Measurements from ENCODE around the gene NOXA1. TPM values are rescaled to one million over a fixed set of nuclear protein-coding genes. Genes with fewer than 3 reads are reported as not detected.

NOXA1 gene
- total and polyA plus RNA-seq, 2 donors, result 1.9 to 8.4 TPM

DNA sequence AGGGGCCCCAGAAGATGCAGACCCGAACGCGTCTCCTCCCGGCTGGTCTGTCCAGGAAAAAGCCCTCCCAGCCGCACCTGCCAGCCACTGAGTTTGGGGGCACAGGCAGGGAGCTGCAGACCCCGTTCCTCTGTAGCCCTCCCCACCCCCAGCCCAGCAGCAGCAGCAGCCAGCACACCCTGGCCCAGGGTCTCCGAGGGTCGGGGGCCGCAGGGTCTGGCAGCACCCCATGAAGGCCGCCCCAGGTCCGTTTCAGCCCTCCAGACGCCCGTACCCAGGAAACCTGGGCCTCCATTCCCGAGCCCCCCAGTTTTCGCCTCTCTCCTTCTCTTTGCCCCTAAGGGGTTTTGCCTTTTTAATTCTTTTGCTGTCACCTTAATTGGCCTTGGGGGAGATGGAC lies 19.9 kb upstream of the NOXA1 start:
- no peaks in the 10 kb centered on the region for H3K36me3 ChIP-seq (ENCODE audit: control insufficient read depth in 2 of 2, insufficient read depth in 2 of 2, low read length in 1 of 2)
- peaks cover 16 to 32% of the 10 kb centered on the region in 2 donors for H3K27me3 ChIP-seq (ENCODE audit: control insufficient read depth in 2 of 2, insufficient read depth in 1 of 2, low read length in 1 of 2)
- 96% methylated on average over 15 of the region's 15 CpGs for WGBS
- H3K27ac ChIP-seq (ENCODE audit: low read depth in 1 of 2, low read length in 1 of 2), result no peak overlapping the region
- no peak for DNase-seq (ENCODE audit: low read depth in 6 of 9, low spot score in 9 of 9)
- H3K4me1 ChIP-seq (ENCODE audit: control insufficient read depth in 2 of 2, insufficient read depth in 2 of 2, low read length in 2 of 2), result peaks cover 0 to 2% of the 10 kb centered on the region in 2 donors
- H3K4me3 ChIP-seq (ENCODE audit: low read length in 2 of 2), result no peak overlapping the region
- peaks cover 2 to 7% of the 10 kb centered on the region in 2 donors for H3K9me3 ChIP-seq (ENCODE audit: control insufficient read depth in 2 of 2, insufficient read depth in 1 of 2, low read length in 1 of 2)

DNA sequence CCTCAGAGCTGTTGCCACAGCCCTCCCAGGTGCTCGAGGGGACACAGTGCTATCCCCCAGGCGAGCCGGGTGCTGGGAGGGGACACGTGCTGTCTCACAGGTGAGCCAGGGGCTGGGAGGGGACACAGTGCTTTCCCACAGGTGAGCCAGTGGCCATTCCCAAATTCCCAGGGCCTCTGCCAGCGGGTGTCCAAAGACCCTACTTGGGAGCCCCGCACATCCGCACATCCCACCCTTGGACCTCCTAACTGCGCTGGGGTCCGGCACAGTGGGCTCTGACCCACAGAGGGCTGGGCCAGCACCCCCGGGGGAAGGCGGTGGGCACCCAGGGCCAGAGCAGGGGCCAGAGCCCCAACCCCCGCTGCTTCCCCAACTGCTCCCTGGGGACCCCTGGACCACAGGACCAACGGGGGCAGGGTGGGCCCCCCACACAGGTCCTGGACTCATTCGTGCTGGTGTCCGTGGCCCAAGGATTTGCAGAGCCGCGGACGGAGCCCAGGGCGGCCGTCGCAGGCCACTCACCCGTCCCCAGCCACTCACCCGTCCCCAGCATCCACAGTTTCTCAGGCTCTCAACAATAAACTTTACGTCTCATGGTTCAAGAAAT lies 18.1 kb upstream of the NOXA1 start:
- Histone ChIP-seq H3K36me3 (ENCODE audit: control insufficient read depth in 2 of 2, insufficient read depth in 2 of 2, low read length in 1 of 2) (no peaks in the 10 kb centered on the region), H3K4me1 (ENCODE audit: control insufficient read depth in 2 of 2, insufficient read depth in 2 of 2, low read length in 2 of 2) (peaks cover 0 to 2% of the 10 kb centered on the region in 2 donors), H3K4me3 (ENCODE audit: low read length in 2 of 2) (no peak overlapping the region), H3K9me3 (ENCODE audit: control insufficient read depth in 2 of 2, insufficient read depth in 1 of 2, low read length in 1 of 2) (peaks cover 1 to 4% of the 10 kb centered on the region in 2 donors), H3K27me3 (ENCODE audit: control insufficient read depth in 2 of 2, insufficient read depth in 1 of 2, low read length in 1 of 2) (peaks cover 16 to 48% of the 10 kb centered on the region in 2 donors), H3K27ac (ENCODE audit: low read depth in 1 of 2, low read length in 1 of 2) (no peak overlapping the region)
- 93% methylated on average over 24 of the region's 24 CpGs for WGBS
- no peak for DNase-seq (ENCODE audit: low read depth in 6 of 9, low spot score in 9 of 9)

DNA sequence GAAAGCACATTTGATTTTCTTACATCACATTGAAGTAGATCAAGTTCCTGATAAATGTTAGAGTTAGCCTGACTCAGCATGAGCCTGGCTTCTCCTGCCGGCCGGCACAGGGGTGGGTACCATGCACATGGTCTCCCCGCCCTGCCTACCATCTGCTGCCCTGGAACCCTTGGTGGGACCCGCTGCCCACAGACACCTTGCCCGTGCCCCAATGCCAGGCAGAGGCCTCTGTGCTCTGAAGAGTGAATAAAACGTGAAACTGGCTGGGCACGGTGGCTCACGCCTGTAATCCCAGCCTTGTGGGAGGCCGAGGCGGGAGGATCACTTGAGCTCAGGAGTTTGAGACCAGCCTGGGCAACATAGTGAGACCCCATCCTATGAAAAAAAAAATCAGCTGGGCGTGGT lies 17.5 kb upstream of the NOXA1 start:
- peaks cover 19 to 52% of the 10 kb centered on the region in 2 donors for H3K27me3 ChIP-seq (ENCODE audit: control insufficient read depth in 2 of 2, insufficient read depth in 1 of 2, low read length in 1 of 2)
- H3K4me3 ChIP-seq (ENCODE audit: low read length in 2 of 2), result no peak overlapping the region
- H3K4me1 ChIP-seq (ENCODE audit: control insufficient read depth in 2 of 2, insufficient read depth in 2 of 2, low read length in 2 of 2), result peaks cover 0 to 2% of the 10 kb centered on the region in 2 donors
- no peak for DNase-seq (ENCODE audit: low read depth in 6 of 9, low spot score in 9 of 9)
- peaks cover 1 to 4% of the 10 kb centered on the region in 2 donors for H3K9me3 ChIP-seq (ENCODE audit: control insufficient read depth in 2 of 2, insufficient read depth in 1 of 2, low read length in 1 of 2)
- H3K27ac ChIP-seq (ENCODE audit: low read depth in 1 of 2, low read length in 1 of 2), result no peak overlapping the region
- 92% methylated on average over 11 of the region's 11 CpGs for WGBS
- no peaks in the 10 kb centered on the region for H3K36me3 ChIP-seq (ENCODE audit: control insufficient read depth in 2 of 2, insufficient read depth in 2 of 2, low read length in 1 of 2)

DNA sequence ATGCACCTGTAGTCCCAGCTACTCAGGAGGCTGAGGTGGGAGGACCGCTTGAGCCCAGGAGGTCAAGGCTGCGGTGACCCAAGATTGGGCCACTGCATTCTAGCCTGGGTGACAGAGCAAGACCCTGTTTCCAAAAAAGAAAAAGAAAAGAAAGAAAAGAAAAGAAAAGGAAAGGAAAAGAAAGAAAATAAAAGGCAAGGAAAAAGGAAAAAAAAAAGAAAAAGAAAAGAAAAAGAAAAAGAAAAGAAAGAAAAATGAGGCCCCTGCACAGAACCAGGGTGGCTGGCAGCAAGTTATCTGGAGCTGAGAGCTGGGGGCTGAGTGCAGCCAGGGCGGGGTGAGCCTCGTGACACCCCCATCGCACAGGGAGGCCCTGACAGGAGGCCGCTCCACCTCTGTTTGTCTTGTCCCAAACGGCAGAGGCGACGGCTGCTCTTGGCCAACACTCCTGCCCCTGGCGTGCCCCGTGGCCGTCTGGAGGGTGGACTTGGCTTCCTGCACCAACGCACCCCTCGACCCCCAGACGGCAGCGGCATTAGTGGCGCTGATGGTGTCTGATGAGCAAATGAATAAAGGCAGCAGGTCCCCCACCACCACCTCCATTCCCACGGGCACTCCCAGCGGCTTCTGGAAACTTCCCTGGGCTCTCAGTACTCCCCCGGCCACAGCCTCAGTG lies 17.0 kb upstream of the NOXA1 start:
- Histone ChIP-seq H3K27me3 (ENCODE audit: control insufficient read depth in 2 of 2, insufficient read depth in 1 of 2, low read length in 1 of 2) (peaks cover 25 to 57% of the 10 kb centered on the region in 2 donors), H3K27ac (ENCODE audit: low read depth in 1 of 2, low read length in 1 of 2) (no peak overlapping the region), H3K4me1 (ENCODE audit: control insufficient read depth in 2 of 2, insufficient read depth in 2 of 2, low read length in 2 of 2) (peaks cover 0 to 4% of the 10 kb centered on the region in 2 donors), H3K4me3 (ENCODE audit: low read length in 2 of 2) (no peak overlapping the region), H3K36me3 (ENCODE audit: control insufficient read depth in 2 of 2, insufficient read depth in 2 of 2, low read length in 1 of 2) (no peaks in the 10 kb centered on the region), H3K9me3 (ENCODE audit: control insufficient read depth in 2 of 2, insufficient read depth in 1 of 2, low read length in 1 of 2) (peaks cover 1 to 7% of the 10 kb centered on the region in 2 donors)
- WGBS, result 84% methylated on average over 20 of the region's 20 CpGs
- DNase-seq (ENCODE audit: low read depth in 6 of 9, low spot score in 9 of 9), result no peak

DNA sequence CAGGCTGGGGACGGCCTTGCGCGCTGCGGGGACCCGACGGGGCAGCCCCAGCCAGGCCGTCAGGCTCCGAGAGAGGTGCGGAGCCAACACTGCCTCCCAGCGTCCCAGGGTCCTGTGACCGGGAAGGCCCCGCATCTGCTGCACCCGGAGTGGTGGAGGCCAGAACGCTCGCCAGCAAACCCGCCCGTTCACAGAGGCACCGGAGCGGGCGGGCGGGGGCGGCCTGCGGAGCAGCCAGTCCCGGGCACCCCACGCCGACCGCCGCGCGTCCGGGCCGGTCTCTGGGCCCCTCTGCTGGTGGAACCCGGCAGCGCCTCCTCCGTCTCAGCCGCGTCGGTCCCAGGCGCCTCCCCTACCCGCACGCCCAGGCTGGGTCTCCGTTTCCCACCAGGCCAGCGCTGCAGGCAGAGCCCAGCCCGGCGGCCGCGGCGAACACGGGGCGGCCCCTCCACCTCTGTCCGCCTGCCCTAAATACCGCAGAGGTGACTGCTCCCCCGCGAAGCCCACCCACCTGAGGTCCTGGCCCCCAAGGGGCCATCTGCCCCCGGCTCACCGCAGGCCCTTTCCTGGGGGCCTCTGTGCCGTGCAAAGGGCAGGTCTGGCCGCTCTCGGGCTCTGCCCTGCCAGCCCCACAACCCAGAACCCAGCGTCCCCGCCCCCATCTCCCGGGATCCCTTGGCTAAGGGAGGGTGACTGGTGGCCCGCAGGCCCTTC lies 16.2 kb upstream of the NOXA1 start:
- no peaks in the 10 kb centered on the region for H3K36me3 ChIP-seq (ENCODE audit: control insufficient read depth in 2 of 2, insufficient read depth in 2 of 2, low read length in 1 of 2)
- H3K4me1 ChIP-seq (ENCODE audit: control insufficient read depth in 2 of 2, insufficient read depth in 2 of 2, low read length in 2 of 2), result peaks cover 0 to 11% of the 10 kb centered on the region in 2 donors
- no peak overlapping the region for H3K4me3 ChIP-seq (ENCODE audit: low read length in 2 of 2)
- peak in 2 of 9 donors; percentile 45 for DNase-seq (ENCODE audit: low read depth in 6 of 9, low spot score in 9 of 9)
- H3K27ac ChIP-seq (ENCODE audit: low read depth in 1 of 2, low read length in 1 of 2), result no peak overlapping the region
- H3K27me3 ChIP-seq (ENCODE audit: control insufficient read depth in 2 of 2, insufficient read depth in 1 of 2, low read length in 1 of 2), result peaks cover 26 to 65% of the 10 kb centered on the region in 2 donors
- peaks cover 1 to 3% of the 10 kb centered on the region in 2 donors for H3K9me3 ChIP-seq (ENCODE audit: control insufficient read depth in 2 of 2, insufficient read depth in 1 of 2, low read length in 1 of 2)
- WGBS, result 6% methylated on average over 63 of the region's 63 CpGs

DNA sequence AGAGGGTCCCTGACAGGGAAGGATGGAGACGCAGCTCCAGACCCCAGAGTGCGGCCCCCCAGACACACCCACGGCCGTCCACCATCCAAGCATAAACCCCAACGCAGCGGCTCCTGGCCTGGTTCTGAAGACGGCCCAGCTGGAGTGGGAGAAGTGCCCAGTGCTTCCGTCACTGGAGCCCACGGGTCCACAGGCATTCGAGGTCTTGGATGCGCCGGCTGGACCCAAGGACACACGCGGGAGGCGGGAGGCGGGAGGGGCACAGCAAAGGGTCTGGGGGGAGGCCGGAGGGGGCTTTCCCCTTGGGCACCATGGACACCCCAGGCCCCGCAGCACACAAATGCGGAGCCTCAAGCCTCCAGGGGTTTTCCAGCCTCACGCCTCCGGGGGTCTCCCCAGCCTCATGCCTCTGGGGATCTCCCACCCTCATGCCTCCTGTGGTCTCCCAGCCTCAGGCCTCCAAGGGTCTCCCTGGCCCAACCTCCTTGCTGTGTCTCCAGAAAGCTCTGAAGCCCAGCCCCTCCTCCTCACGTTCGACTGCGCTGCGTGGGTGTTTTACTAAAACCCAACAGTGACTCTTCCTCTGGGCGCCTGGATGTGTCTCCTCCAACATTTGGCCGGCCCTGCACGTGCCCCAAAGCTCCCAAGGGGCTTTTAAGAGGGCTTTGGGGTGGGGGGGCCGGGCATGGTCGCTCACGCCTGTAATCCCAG lies 15.4 kb upstream of the NOXA1 start:
- Histone ChIP-seq H3K4me1 (ENCODE audit: control insufficient read depth in 2 of 2, insufficient read depth in 2 of 2, low read length in 2 of 2) (peaks cover 0 to 14% of the 10 kb centered on the region in 2 donors), H3K4me3 (ENCODE audit: low read length in 2 of 2) (no peak overlapping the region), H3K36me3 (ENCODE audit: control insufficient read depth in 2 of 2, insufficient read depth in 2 of 2, low read length in 1 of 2) (no peaks in the 10 kb centered on the region), H3K27ac (ENCODE audit: low read depth in 1 of 2, low read length in 1 of 2) (no peak overlapping the region), H3K27me3 (ENCODE audit: control insufficient read depth in 2 of 2, insufficient read depth in 1 of 2, low read length in 1 of 2) (peaks cover 30 to 71% of the 10 kb centered on the region in 2 donors), H3K9me3 (ENCODE audit: control insufficient read depth in 2 of 2, insufficient read depth in 1 of 2, low read length in 1 of 2) (peaks cover 1 to 3% of the 10 kb centered on the region in 2 donors)
- WGBS, result 89% methylated on average over 31 of the region's 31 CpGs
- no peak for DNase-seq (ENCODE audit: low read depth in 6 of 9, low spot score in 9 of 9)

DNA sequence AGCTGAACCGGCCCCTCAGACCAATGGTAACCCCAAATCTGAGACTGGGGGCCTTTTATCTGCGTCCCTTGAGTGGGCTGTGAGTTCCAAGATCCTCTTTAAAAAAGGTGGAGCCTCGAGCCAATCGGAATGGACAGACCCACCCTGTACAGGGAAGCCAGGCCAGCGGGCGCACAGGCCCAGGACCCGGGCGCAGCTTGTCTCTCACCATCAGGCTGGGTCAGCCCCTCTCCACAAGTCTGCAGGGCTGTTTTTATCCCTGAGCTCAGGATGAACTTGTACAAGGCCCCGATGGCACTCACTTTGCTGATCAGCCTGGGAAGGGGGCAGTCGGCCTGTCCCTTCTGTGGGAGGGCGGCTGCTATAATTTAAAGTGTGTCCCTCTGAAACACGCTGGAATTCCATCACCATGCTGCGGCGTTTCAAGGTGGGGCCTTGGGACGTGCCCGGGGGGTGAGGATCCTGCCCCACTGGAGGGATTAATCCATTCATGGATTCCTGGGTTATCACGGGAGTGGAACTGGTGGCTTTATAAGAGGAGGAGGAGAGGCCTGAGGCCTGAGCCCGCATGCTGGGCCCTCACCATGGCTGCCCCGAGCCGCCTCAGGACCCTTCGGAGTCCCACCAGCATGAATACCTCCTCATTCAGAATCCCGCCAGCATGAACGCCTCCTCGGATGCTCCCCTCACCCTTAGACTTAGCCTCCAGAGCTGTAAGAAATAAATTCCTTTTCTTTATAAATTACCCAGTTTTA lies 14.4 kb upstream of the NOXA1 start:
- DNase-seq (ENCODE audit: low read depth in 6 of 9, low spot score in 9 of 9), result no peak
- Histone ChIP-seq H3K9me3 (ENCODE audit: control insufficient read depth in 2 of 2, insufficient read depth in 1 of 2, low read length in 1 of 2) (peaks cover 1 to 3% of the 10 kb centered on the region in 2 donors), H3K27me3 (ENCODE audit: control insufficient read depth in 2 of 2, insufficient read depth in 1 of 2, low read length in 1 of 2) (peaks cover 30 to 73% of the 10 kb centered on the region in 2 donors), H3K4me1 (ENCODE audit: control insufficient read depth in 2 of 2, insufficient read depth in 2 of 2, low read length in 2 of 2) (peaks cover 0 to 14% of the 10 kb centered on the region in 2 donors), H3K27ac (ENCODE audit: low read depth in 1 of 2, low read length in 1 of 2) (no peak overlapping the region), H3K4me3 (ENCODE audit: low read length in 2 of 2) (no peak overlapping the region), H3K36me3 (ENCODE audit: control insufficient read depth in 2 of 2, insufficient read depth in 2 of 2, low read length in 1 of 2) (no peaks in the 10 kb centered on the region)
- WGBS, result 96% methylated on average over 24 of the region's 24 CpGs

DNA sequence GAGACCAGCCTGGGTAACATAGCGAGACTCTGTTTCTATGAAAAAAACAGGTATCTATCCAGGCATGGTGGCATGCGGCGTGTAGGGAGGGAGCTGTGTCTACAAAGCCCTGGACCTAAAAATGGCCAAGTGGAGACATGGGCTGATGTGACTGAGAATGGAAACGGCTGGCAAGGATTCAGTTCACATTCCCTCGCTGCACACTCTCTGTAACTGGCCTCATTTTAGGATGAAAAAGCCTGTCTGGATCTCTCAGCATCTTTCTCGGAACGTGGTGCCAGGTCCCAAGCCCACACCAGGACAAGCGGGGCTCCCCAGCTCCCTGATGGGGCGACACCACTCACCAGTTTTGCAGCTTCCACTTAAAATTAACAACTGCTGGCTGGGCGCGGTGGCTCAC lies 13.7 kb upstream of the NOXA1 start:
- H3K27ac ChIP-seq (ENCODE audit: low read depth in 1 of 2, low read length in 1 of 2), result no peak overlapping the region
- DNase-seq (ENCODE audit: low read depth in 6 of 9, low spot score in 9 of 9), result no peak
- no peaks in the 10 kb centered on the region for H3K36me3 ChIP-seq (ENCODE audit: control insufficient read depth in 2 of 2, insufficient read depth in 2 of 2, low read length in 1 of 2)
- peaks cover 1 to 3% of the 10 kb centered on the region in 2 donors for H3K9me3 ChIP-seq (ENCODE audit: control insufficient read depth in 2 of 2, insufficient read depth in 1 of 2, low read length in 1 of 2)
- peaks cover 30 to 73% of the 10 kb centered on the region in 2 donors for H3K27me3 ChIP-seq (ENCODE audit: control insufficient read depth in 2 of 2, insufficient read depth in 1 of 2, low read length in 1 of 2)
- H3K4me3 ChIP-seq (ENCODE audit: low read length in 2 of 2), result no peak overlapping the region
- 97% methylated on average over 11 of the region's 11 CpGs for WGBS
- H3K4me1 ChIP-seq (ENCODE audit: control insufficient read depth in 2 of 2, insufficient read depth in 2 of 2, low read length in 2 of 2), result peaks cover 0 to 14% of the 10 kb centered on the region in 2 donors

Measured in thymus (tissue), 11 donors.